Measurements from ENCODE around the gene OGT.

GRCh38 chrX:71547339-71547738 lies 14.4 kb downstream of the OGT start:
- TF ChIP-seq FOXP2 (optimal IDR thresholded peaks at IDR 0.05; ENCODE audit: control extremely low read depth, extremely low read length, insufficient read depth) (no peak), POLR2AphosphoS5 (IDR thresholded peaks at IDR 0.05; ENCODE audit: borderline replicate concordance, low read depth, low read length) (no peak), EZH2 (IDR thresholded peaks at IDR 0.05) (no peak)

Measured in SK-N-MC (cell line).